ENCODE data around the gene SLC8B1. TPM values are rescaled to one million over a fixed set of nuclear protein-coding genes. Genes with fewer than 3 reads are reported as not detected.

SLC8B1 gene
- total RNA-seq, 1 experiment from 2014 or later, result 8.2 TPM

DNA sequence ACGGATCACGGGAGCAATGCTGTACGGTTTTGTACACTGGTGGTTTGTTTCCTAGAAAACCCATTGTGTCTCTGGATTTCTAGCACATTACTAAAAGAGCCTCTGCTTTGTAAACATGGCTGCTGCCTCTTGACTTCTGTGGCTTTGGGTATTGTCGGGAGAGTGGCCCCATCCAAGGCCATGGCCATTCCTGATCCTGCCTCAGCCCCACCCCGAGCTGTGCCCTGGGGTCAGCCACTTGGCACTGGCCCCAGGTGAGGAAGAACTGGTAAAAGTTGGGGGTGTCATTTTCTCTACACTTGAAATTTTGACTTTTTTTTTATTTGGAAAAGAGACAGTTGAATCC, 36.5 kb downstream of the SLC8B1 start:
- CTCF ChIA-PET, result no interaction called here
- no peak overlapping the region for H3K27ac ChIP-seq (ENCODE audit: low read depth, low read length, poor library complexity, severe bottlenecking)

DNA sequence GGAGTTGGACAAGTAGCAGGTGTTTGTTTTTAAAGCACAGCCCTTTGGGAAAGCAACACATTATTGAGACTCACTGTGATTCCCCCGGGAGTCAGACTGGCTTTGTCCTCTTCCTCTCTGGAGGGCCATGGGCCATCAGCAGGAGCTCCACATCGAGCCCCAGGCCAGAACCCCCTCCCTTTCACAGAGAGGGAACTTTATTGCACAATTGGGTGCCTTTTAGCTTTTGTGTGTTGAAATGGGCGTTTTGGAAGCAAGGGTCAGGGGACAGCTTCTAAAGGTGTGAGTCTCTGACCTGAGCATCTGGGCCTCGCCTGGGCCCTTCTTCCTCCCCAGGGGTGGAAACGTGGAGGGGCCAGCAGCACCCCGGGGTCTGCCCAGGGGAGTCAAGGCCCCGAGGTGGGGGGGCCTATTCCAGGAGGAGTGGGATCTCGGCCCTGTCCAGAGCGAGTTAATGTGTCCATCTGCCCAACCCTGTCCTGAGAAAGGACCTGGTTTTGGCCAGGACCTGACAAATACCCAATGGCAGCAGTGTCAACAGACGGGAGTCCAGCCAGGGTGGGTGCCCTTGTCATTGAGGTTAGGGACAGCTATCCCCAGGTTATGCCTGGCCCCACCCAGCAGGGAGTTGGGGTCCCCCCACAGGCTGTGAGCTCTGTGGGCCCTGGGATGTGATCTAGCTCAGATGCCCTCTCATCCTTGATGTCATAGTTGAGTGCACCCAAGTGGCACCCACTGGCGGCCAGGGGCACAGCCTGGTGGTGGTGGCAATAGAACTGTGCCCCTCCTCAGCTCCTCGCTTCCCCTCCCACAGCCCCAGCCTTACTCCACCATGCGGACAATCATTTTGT, 37.1 kb downstream of the SLC8B1 start:
- H3K27ac ChIP-seq (ENCODE audit: low read depth, low read length, poor library complexity, severe bottlenecking), result no peak overlapping the region
- intact Hi-C loops (cut with micrococcal nuclease; ENCODE audit: unreplicated experiment), result no loop called here
- no peak overlapping the region for H3K4me3 ChIP-seq (ENCODE audit: low read depth, low read length, poor library complexity, severe bottlenecking)
- BruUV-seq (replicated peaks), result no TSS peak
- DNase-seq (ENCODE audit: low spot score), result no peak
- H3K4me1 ChIP-seq (ENCODE audit: insufficient read depth, low read length, poor library complexity, severe bottlenecking), result no peaks in the 10 kb centered on the region
- no peak for TF ChIP-seq EZH2 (IDR thresholded peaks at IDR 0.05; ENCODE audit: borderline replicate concordance, low read depth, low read length, poor library complexity, severe bottlenecking)
- no peaks in the 10 kb centered on the region for H3K36me3 ChIP-seq (ENCODE audit: insufficient read depth, low read length, poor library complexity, severe bottlenecking)
- H3K9me3 ChIP-seq (ENCODE audit: low read depth, low read length, poor library complexity, severe bottlenecking), result no peaks in the 10 kb centered on the region
- no peaks in the 10 kb centered on the region for H3K27me3 ChIP-seq (replicated peaks; ENCODE audit: insufficient read depth, low read depth, low read length, poor library complexity)
- CTCF ChIA-PET, result no interaction called here
- POLR2A ChIA-PET (ENCODE audit: low non-redundant PET), result no interaction called here

More for the DNA sequence above, 36.5 kb downstream of the SLC8B1 start:
- Histone ChIP-seq H3K4me3 (ENCODE audit: low read depth, low read length, poor library complexity, severe bottlenecking) (no peak overlapping the region), H3K4me1 (ENCODE audit: insufficient read depth, low read length, poor library complexity, severe bottlenecking) (no peaks in the 10 kb centered on the region), H3K9me3 (ENCODE audit: low read depth, low read length, poor library complexity, severe bottlenecking) (no peaks in the 10 kb centered on the region), H3K27me3 (replicated peaks; ENCODE audit: insufficient read depth, low read depth, low read length, poor library complexity) (no peaks in the 10 kb centered on the region), H3K36me3 (ENCODE audit: insufficient read depth, low read length, poor library complexity, severe bottlenecking) (no peaks in the 10 kb centered on the region)
- intact Hi-C loops (cut with micrococcal nuclease; ENCODE audit: unreplicated experiment), result no loop called here
- DNase-seq (ENCODE audit: low spot score), result no peak
- POLR2A ChIA-PET (ENCODE audit: low non-redundant PET), result no interaction called here
- BruUV-seq (replicated peaks), result no TSS peak
- TF ChIP-seq EZH2 (IDR thresholded peaks at IDR 0.05; ENCODE audit: borderline replicate concordance, low read depth, low read length, poor library complexity, severe bottlenecking), result no peak
- TF ChIP-seq, protein P1, sequence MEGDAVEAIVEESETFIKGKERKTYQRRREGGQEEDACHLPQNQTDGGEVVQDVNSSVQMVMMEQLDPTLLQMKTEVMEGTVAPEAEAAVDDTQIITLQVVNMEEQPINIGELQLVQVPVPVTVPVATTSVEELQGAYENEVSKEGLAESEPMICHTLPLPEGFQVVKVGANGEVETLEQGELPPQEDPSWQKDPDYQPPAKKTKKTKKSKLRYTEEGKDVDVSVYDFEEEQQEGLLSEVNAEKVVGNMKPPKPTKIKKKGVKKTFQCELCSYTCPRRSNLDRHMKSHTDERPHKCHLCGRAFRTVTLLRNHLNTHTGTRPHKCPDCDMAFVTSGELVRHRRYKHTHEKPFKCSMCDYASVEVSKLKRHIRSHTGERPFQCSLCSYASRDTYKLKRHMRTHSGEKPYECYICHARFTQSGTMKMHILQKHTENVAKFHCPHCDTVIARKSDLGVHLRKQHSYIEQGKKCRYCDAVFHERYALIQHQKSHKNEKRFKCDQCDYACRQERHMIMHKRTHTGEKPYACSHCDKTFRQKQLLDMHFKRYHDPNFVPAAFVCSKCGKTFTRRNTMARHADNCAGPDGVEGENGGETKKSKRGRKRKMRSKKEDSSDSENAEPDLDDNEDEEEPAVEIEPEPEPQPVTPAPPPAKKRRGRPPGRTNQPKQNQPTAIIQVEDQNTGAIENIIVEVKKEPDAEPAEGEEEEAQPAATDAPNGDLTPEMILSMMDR (conservative IDR thresholded peaks at IDR 0.05; ENCODE audit: low read depth, low read length), result no peak

DNA sequence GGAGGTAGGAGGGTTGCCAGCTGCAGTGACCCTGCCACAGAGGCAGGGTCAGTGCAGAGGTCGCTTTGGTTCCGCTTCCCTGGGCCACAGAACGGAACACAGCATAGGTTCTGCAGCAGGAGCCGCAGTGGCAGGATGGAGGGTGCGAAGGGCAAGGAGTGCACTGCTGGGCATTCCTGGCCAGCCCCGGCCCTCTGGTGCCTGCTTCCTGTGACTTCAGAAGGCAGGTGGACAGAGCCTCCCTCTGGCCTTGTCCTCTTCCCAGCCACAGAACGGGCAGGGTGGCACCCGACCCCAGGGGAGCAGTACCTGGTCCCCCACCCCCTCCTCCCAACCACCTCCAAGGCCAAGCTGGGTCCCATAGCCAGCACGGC, 37.7 kb downstream of the SLC8B1 start:
- no peaks in the 10 kb centered on the region for H3K4me1 ChIP-seq (ENCODE audit: insufficient read depth, low read length, poor library complexity, severe bottlenecking)
- H3K4me3 ChIP-seq (ENCODE audit: low read depth, low read length, poor library complexity, severe bottlenecking), result no peak overlapping the region
- intact Hi-C loops (cut with micrococcal nuclease; ENCODE audit: unreplicated experiment), result no loop called here
- TF ChIP-seq EZH2 (IDR thresholded peaks at IDR 0.05; ENCODE audit: borderline replicate concordance, low read depth, low read length, poor library complexity, severe bottlenecking), result no peak
- TF ChIP-seq, protein P1 (conservative IDR thresholded peaks at IDR 0.05; ENCODE audit: low read depth, low read length), result no peak
- no TSS peak for BruUV-seq (replicated peaks)
- ChIA-PET CTCF (no interaction called here), POLR2A (ENCODE audit: low non-redundant PET) (no interaction called here)
- no peaks in the 10 kb centered on the region for H3K36me3 ChIP-seq (ENCODE audit: insufficient read depth, low read length, poor library complexity, severe bottlenecking)
- no peak for DNase-seq (ENCODE audit: low spot score)
- no peaks in the 10 kb centered on the region for H3K9me3 ChIP-seq (ENCODE audit: low read depth, low read length, poor library complexity, severe bottlenecking)
- H3K27ac ChIP-seq (ENCODE audit: low read depth, low read length, poor library complexity, severe bottlenecking), result no peak overlapping the region
- no peaks in the 10 kb centered on the region for H3K27me3 ChIP-seq (replicated peaks; ENCODE audit: insufficient read depth, low read depth, low read length, poor library complexity)
